ENCODE results near the gene AADACL4. TPM values are rescaled to one million over a fixed set of nuclear protein-coding genes. Genes with fewer than 3 reads are reported as not detected.
A peak's percentile ranks its signal among the peaks of the same experiment; 100 is the strongest.

The AADACL4 gene
- total and polyA plus RNA-seq, 9 of the 15 experiments (the other 6 are each of a cell fraction or from before 2014, with no cell fraction given) = not detected

DNA sequence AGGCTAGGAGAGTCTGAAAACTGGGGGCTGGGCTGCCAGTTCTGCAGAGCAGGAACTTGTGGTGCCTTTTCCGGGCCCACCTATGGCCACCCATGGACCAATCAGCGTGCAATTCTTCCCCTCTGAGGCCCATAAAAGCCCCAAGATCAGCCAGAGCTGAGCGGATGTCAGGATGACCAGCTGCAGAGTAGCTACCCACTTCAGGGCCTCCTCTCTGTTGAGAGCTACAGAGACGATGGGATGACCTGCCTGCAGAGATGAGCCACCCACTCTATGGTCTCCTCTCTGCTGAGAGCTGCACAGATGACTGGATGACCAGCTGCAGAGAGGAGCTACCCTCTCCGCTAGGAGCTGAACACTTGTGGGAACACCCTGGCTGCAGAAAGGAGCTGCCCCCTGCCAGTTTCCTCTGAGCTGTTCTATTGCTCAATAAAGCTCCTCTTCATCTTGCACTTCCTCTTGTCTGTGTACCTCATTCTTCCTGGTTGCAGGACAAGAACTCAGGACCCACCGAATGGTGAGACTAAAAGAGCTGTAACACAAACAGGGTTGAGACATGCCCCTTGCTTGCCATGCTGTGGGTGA lies 12.8 kb upstream of the AADACL4 start (continued):
- TF ChIP-seq, protein P1, sequence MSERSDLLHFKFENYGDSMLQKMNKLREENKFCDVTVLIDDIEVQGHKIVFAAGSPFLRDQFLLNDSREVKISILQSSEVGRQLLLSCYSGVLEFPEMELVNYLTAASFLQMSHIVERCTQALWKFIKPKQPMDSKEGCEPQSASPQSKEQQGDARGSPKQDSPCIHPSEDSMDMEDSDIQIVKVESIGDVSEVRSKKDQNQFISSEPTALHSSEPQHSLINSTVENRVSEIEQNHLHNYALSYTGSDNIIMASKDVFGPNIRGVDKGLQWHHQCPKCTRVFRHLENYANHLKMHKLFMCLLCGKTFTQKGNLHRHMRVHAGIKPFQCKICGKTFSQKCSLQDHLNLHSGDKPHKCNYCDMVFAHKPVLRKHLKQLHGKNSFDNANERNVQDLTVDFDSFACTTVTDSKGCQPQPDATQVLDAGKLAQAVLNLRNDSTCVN (CRISPR knock-in tag; IDR thresholded peaks at IDR 0.05) = no peak
- TF ChIP-seq SPI1 (IDR thresholded peaks at IDR 0.05; ENCODE audit: borderline replicate concordance, low read depth, low read length) = peak; percentile 58; the same call in 1 of the 2 replicates
- TF ChIP-seq, protein P2, sequence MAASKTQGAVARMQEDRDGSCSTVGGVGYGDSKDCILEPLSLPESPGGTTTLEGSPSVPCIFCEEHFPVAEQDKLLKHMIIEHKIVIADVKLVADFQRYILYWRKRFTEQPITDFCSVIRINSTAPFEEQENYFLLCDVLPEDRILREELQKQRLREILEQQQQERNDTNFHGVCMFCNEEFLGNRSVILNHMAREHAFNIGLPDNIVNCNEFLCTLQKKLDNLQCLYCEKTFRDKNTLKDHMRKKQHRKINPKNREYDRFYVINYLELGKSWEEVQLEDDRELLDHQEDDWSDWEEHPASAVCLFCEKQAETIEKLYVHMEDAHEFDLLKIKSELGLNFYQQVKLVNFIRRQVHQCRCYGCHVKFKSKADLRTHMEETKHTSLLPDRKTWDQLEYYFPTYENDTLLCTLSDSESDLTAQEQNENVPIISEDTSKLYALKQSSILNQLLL (CRISPR knock-in tag; IDR thresholded peaks at IDR 0.05; ENCODE audit: borderline replicate concordance) = no peak
- TF ChIP-seq ZNF584 (CRISPR knock-in tag; IDR thresholded peaks at IDR 0.05; ENCODE audit: low read depth) = no peak
- TF ChIP-seq, protein P3, sequence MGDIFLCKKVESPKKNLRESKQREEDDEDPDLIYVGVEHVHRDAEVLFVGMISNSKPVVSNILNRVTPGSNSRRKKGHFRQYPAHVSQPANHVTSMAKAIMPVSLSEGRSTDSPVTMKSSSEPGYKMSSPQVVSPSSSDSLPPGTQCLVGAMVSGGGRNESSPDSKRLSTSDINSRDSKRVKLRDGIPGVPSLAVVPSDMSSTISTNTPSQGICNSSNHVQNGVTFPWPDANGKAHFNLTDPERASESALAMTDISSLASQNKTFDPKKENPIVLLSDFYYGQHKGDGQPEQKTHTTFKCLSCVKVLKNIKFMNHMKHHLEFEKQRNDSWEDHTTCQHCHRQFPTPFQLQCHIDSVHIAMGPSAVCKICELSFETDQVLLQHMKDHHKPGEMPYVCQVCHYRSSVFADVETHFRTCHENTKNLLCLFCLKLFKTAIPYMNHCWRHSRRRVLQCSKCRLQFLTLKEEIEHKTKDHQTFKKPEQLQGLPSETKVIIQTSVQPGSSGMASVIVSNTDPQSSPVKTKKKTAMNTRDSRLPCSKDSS (IDR thresholded peaks at IDR 0.05; ENCODE audit: low read depth, partially characterized antibody) = peak; percentile 55
- TF ChIP-seq, protein P4, sequence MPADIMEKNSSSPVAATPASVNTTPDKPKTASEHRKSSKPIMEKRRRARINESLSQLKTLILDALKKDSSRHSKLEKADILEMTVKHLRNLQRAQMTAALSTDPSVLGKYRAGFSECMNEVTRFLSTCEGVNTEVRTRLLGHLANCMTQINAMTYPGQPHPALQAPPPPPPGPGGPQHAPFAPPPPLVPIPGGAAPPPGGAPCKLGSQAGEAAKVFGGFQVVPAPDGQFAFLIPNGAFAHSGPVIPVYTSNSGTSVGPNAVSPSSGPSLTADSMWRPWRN (IDR thresholded peaks at IDR 0.05; ENCODE audit: low read depth) = no peak
- TF ChIP-seq EGR1 (conservative IDR thresholded peaks at IDR 0.05) = no peak
- no peak for TF ChIP-seq ZC3H8 (IDR thresholded peaks at IDR 0.05)
- TF ChIP-seq, protein P5, sequence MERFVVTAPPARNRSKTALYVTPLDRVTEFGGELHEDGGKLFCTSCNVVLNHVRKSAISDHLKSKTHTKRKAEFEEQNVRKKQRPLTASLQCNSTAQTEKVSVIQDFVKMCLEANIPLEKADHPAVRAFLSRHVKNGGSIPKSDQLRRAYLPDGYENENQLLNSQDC (CRISPR knock-in tag; IDR thresholded peaks at IDR 0.05) = no peak
- TF ChIP-seq, protein P6, sequence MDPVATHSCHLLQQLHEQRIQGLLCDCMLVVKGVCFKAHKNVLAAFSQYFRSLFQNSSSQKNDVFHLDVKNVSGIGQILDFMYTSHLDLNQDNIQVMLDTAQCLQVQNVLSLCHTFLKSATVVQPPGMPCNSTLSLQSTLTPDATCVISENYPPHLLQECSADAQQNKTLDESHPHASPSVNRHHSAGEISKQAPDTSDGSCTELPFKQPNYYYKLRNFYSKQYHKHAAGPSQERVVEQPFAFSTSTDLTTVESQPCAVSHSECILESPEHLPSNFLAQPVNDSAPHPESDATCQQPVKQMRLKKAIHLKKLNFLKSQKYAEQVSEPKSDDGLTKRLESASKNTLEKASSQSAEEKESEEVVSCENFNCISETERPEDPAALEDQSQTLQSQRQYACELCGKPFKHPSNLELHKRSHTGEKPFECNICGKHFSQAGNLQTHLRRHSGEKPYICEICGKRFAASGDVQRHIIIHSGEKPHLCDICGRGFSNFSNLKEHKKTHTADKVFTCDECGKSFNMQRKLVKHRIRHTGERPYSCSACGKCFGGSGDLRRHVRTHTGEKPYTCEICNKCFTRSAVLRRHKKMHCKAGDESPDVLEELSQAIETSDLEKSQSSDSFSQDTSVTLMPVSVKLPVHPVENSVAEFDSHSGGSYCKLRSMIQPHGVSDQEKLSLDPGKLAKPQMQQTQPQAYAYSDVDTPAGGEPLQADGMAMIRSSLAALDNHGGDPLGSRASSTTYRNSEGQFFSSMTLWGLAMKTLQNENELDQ (CRISPR knock-in tag; IDR thresholded peaks at IDR 0.05; ENCODE audit: borderline replicate concordance) = no peak
- TF ChIP-seq ZNF785 (CRISPR knock-in tag; IDR thresholded peaks at IDR 0.05) = no peak
- no peak for TF ChIP-seq ARID1B (IDR thresholded peaks at IDR 0.05)
- TF ChIP-seq RB1 (IDR thresholded peaks at IDR 0.05; ENCODE audit: low read depth) = no peak
- no peak for TF ChIP-seq KHSRP (IDR thresholded peaks at IDR 0.05)
- no peak for TF ChIP-seq CBFA2T3 (IDR thresholded peaks at IDR 0.05)
- TF ChIP-seq, protein P7, sequence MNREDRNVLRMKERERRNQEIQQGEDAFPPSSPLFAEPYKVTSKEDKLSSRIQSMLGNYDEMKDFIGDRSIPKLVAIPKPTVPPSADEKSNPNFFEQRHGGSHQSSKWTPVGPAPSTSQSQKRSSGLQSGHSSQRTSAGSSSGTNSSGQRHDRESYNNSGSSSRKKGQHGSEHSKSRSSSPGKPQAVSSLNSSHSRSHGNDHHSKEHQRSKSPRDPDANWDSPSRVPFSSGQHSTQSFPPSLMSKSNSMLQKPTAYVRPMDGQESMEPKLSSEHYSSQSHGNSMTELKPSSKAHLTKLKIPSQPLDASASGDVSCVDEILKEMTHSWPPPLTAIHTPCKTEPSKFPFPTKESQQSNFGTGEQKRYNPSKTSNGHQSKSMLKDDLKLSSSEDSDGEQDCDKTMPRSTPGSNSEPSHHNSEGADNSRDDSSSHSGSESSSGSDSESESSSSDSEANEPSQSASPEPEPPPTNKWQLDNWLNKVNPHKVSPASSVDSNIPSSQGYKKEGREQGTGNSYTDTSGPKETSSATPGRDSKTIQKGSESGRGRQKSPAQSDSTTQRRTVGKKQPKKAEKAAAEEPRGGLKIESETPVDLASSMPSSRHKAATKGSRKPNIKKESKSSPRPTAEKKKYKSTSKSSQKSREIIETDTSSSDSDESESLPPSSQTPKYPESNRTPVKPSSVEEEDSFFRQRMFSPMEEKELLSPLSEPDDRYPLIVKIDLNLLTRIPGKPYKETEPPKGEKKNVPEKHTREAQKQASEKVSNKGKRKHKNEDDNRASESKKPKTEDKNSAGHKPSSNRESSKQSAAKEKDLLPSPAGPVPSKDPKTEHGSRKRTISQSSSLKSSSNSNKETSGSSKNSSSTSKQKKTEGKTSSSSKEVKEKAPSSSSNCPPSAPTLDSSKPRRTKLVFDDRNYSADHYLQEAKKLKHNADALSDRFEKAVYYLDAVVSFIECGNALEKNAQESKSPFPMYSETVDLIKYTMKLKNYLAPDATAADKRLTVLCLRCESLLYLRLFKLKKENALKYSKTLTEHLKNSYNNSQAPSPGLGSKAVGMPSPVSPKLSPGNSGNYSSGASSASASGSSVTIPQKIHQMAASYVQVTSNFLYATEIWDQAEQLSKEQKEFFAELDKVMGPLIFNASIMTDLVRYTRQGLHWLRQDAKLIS (CRISPR knock-in tag; IDR thresholded peaks at IDR 0.05) = no peak
- TF ChIP-seq DPF2 (IDR thresholded peaks at IDR 0.05) = no peak
- no peak for TF ChIP-seq GTF2A2 (tag; IDR thresholded peaks at IDR 0.05)

Data from K562 (cell line).